Neuronal stem cell (in vitro differentiated cells): Measurements from ENCODE around the gene FRMD4B.
A peak's percentile ranks its signal among the peaks of the same experiment; 100 is the strongest.

Source experiments
- DNase-seq: peaks from one replicate; pipeline ENCODE4 v3.0.0-alpha.2; 2013; ENCODE audit warnings: low spot score
- H2AFZ ChIP-seq: one replicate; pipeline ENCODE4 v1.6.1; 2013; ENCODE audit warnings: mild to moderate bottlenecking, low read length, inconsistent platforms
- H2AK5ac ChIP-seq: 2 replicates; pipeline ENCODE4 v1.6.1; 2013; ENCODE audit warnings: low read depth, mild to moderate bottlenecking, inconsistent platforms, low read length, moderate library complexity, mixed read lengths
- H2BK120ac ChIP-seq: 2 replicates; pipeline ENCODE4 v1.6.1; 2013; ENCODE audit warnings: low read depth, mild to moderate bottlenecking, inconsistent platforms, low read length, moderate library complexity, mixed read lengths
- H2BK12ac ChIP-seq: one replicate; pipeline ENCODE4 v1.6.1; 2013; ENCODE audit warnings: low read length, inconsistent platforms
- H2BK15ac ChIP-seq: 2 replicates; pipeline ENCODE4 v1.6.1; 2013; ENCODE audit warnings: mild to moderate bottlenecking, low read length, inconsistent platforms, mixed read lengths
- H2BK5ac ChIP-seq: one replicate; pipeline ENCODE4 v1.6.1; 2013; ENCODE audit warnings: inconsistent platforms, mild to moderate bottlenecking, low read length, moderate library complexity
- H3K14ac ChIP-seq: one replicate; pipeline ENCODE4 v1.6.1; 2013; ENCODE audit warnings: low read length, inconsistent platforms
- H3K18ac ChIP-seq: 2 replicates; pipeline ENCODE4 v1.6.1; 2013; ENCODE audit warnings: low read length, inconsistent platforms
- H3K23ac ChIP-seq: 2 replicates; pipeline ENCODE4 v1.6.1; 2013; ENCODE audit warnings: low read depth, mild to moderate bottlenecking, mixed read lengths, low read length, inconsistent platforms; ENCODE audit not compliant: poor library complexity
- H3K27ac ChIP-seq: replicated peaks from 3 replicates; pipeline ENCODE4 v1.5.1; 2013; ENCODE audit warnings: low read length, inconsistent platforms
- H3K27me3 ChIP-seq, 3 experiments: 2 replicates each; pipeline ENCODE4 v1.6.1; 2013; ENCODE audit warnings: low read length in 3 of 3, mild to moderate bottlenecking in 2 of 3, inconsistent platforms in 1 of 3, low read depth in 1 of 3, mixed read lengths in 1 of 3, moderate library complexity in 1 of 3; ENCODE audit not compliant: control insufficient read depth in 3 of 3, insufficient read depth in 3 of 3
- H3K36me3 ChIP-seq, 2 donors: replicated peaks in 1 of 2; 2 replicates each; pipeline ENCODE4 v1.6.1; 2013; ENCODE audit warnings: low read length in 2 of 2; ENCODE audit not compliant: control insufficient read depth in 2 of 2, insufficient read depth in 2 of 2
- H3K4ac ChIP-seq: 2 replicates; pipeline ENCODE4 v1.6.1; 2013; ENCODE audit warnings: inconsistent platforms, mild to moderate bottlenecking, low read length, moderate library complexity
- H3K4me1 ChIP-seq, 2 donors: 1 replicate in 1 of 2; 2 replicates in 1 of 2; pipeline ENCODE4 v1.6.1; 2013; ENCODE audit warnings: low read length in 2 of 2, low read depth in 1 of 2; ENCODE audit not compliant: control insufficient read depth in 2 of 2, insufficient read depth in 1 of 2
- H3K4me2 ChIP-seq: one replicate; pipeline ENCODE4 v1.6.1; 2013; ENCODE audit warnings: mild to moderate bottlenecking, low read length, inconsistent platforms; ENCODE audit not compliant: insufficient read depth, poor library complexity, severe bottlenecking
- H3K4me3 ChIP-seq, 2 donors: 2 replicates each; pipeline ENCODE4 v1.5.1; 2013; ENCODE audit warnings: low read length in 2 of 2, mild to moderate bottlenecking in 2 of 2, inconsistent platforms in 1 of 2, moderate library complexity in 1 of 2
- H3K79me1 ChIP-seq: one replicate; pipeline ENCODE4 v1.6.1; 2013; ENCODE audit warnings: low read depth, mild to moderate bottlenecking, inconsistent platforms, low read length, moderate library complexity
- H3K9ac ChIP-seq: one replicate; pipeline ENCODE4 v1.6.1; 2013; ENCODE audit warnings: mild to moderate bottlenecking, low read depth, low read length, inconsistent platforms; ENCODE audit not compliant: poor library complexity
- H3K9me3 ChIP-seq, 2 donors: replicated peaks in 1 of 2; 2 replicates each; pipeline versions ENCODE3 to v1.6.1; 2013; ENCODE audit warnings: low read length in 2 of 2, mild to moderate bottlenecking in 2 of 2, inconsistent platforms in 1 of 2, low read depth in 1 of 2, mixed read lengths in 1 of 2, moderate library complexity in 1 of 2; ENCODE audit not compliant: control insufficient read depth in 2 of 2, insufficient read depth in 1 of 2
- H4K8ac ChIP-seq: one replicate; pipeline ENCODE4 v1.6.1; 2013; ENCODE audit warnings: low read depth, mild to moderate bottlenecking, inconsistent platforms, low read length, moderate library complexity
- H4K91ac ChIP-seq: one replicate; pipeline ENCODE4 v1.6.1; 2013; ENCODE audit warnings: low read length, low read depth, mild to moderate bottlenecking, inconsistent platforms; ENCODE audit not compliant: poor library complexity
- WGBS, 2 donors: extraction: QIAGEN DNeasy Blood & Tissue Kit; methylation state at CpG; one replicate each; pipeline ENCODE4 v1.1.7; 2013; ENCODE audit warnings: missing lambda C conversion rate in 2 of 2, mixed read lengths in 1 of 2; ENCODE audit not compliant: insufficient read length in 2 of 2, insufficient replicate concordance in 1 of 2; ENCODE audit errors: extremely low coverage in 2 of 2; 5-methylcytosine and 5-hydroxymethylcytosine counted together

The FRMD4B gene

DNA sequence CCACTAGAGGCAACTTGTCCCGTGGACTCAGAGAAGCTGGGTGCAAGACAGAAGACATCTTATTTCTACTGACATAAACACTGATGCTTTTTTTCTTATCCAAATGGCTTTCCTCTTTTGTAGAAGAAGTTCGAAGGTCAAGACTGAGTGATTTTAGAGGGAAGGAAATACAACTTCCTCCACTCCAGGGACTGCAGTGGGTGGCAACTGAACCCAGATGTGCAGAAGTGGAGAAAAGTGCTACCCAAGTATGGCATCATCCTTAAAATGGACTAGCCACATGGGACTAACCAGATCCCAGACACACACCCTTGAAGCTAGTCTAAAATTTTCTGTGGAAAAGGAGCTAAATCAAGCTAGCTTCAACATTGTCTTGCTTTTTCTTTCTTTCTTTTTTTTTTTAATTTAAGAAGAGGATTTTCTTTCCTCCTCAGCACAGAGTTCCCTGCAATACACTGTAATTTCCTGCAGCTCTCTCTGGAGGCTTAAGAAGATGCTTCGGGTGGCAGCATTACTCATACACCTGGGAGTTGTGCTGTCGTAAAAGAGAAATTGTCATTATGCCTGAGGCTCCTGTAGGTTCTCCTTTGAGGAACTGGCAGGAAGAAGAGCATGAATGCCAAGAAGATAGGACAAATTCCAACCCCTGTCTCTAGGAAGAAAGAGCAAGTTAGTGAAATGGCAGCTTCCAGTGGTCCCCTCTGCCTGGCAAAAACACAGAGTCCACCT is 3.8 kb upstream of the FRMD4B start:
- no CpG with 5 or more reads among the region's 4 CpGs for WGBS, 2 donors
- peaks cover 0 to 46% (median 13%) of the 10 kb centered on the region in 3 experiments for H3K27me3 ChIP-seq
- peaks cover 3% of the 10 kb centered on the region for H3K79me1 ChIP-seq
- no peak overlapping the region for H3K18ac ChIP-seq
- H3K36me3 ChIP-seq: no peaks in the 10 kb centered on the region
- no peak overlapping the region for H2BK120ac ChIP-seq
- H3K4ac ChIP-seq: no peak overlapping the region
- no peak overlapping the region for H2AK5ac ChIP-seq
- no peak overlapping the region for H3K9ac ChIP-seq
- H2AFZ ChIP-seq: no peak overlapping the region
- H3K27ac ChIP-seq: no peak overlapping the region
- no peak for DNase-seq
- H3K14ac ChIP-seq: no peak overlapping the region
- H4K8ac ChIP-seq: no peak overlapping the region
- H3K9me3 ChIP-seq: peaks cover 0 to 3% of the 10 kb centered on the region in 2 donors
- H2BK15ac ChIP-seq: no peak overlapping the region
- peaks cover 4 to 11% of the 10 kb centered on the region in 2 donors for H3K4me1 ChIP-seq
- H2BK12ac ChIP-seq: no peak overlapping the region
- H2BK5ac ChIP-seq: no peak overlapping the region
- no peak overlapping the region for H3K4me2 ChIP-seq
- no peak overlapping the region for H3K4me3 ChIP-seq
- H4K91ac ChIP-seq: no peak overlapping the region
- H3K23ac ChIP-seq: no peak overlapping the region

DNA sequence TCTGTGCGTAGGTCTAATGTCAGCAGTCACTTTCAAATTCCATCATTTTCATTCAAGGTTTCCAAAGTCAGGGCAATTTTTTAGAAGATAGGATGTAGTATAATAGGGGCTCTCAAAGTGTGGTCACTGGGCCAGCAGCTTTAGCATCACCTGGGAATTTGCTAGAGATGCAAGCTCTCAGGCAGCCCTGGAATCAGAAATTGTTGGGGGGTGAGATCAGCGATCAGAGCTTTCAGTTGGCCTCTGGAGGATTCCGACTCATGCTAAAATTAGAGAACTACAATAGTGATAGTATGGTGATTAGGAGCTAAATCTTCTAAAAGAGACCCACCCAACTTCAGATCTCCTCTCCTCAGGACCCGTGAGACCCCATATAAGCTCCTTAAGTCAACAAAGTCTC is 2.4 kb upstream of the FRMD4B start:
- Histone ChIP-seq H3K27ac (no peak overlapping the region), H4K8ac (no peak overlapping the region), H4K91ac (no peak overlapping the region), H2BK15ac (no peak overlapping the region), H3K9ac (no peak overlapping the region), H3K14ac (no peak overlapping the region), H3K4me2 (no peak overlapping the region), H3K36me3 (no peaks in the 10 kb centered on the region), H2AK5ac (no peak overlapping the region), H3K4me3 (no peak overlapping the region), H3K18ac (no peak overlapping the region), H3K9me3 (no peaks in the 10 kb centered on the region), H3K23ac (no peak overlapping the region), H2BK12ac (no peak overlapping the region), H2AFZ (no peak overlapping the region), H2BK5ac (no peak overlapping the region), H3K4me1 (peaks cover 4 to 11% of the 10 kb centered on the region in 2 donors), H3K4ac (no peak overlapping the region), H2BK120ac (no peak overlapping the region), H3K79me1 (peaks cover 3% of the 10 kb centered on the region), H3K27me3 (peaks cover 0 to 59% (median 13%) of the 10 kb centered on the region in 3 experiments)
- DNase-seq: no peak
- WGBS, 2 donors: no CpG with 5 or more reads among the region's 4 CpGs

DNA sequence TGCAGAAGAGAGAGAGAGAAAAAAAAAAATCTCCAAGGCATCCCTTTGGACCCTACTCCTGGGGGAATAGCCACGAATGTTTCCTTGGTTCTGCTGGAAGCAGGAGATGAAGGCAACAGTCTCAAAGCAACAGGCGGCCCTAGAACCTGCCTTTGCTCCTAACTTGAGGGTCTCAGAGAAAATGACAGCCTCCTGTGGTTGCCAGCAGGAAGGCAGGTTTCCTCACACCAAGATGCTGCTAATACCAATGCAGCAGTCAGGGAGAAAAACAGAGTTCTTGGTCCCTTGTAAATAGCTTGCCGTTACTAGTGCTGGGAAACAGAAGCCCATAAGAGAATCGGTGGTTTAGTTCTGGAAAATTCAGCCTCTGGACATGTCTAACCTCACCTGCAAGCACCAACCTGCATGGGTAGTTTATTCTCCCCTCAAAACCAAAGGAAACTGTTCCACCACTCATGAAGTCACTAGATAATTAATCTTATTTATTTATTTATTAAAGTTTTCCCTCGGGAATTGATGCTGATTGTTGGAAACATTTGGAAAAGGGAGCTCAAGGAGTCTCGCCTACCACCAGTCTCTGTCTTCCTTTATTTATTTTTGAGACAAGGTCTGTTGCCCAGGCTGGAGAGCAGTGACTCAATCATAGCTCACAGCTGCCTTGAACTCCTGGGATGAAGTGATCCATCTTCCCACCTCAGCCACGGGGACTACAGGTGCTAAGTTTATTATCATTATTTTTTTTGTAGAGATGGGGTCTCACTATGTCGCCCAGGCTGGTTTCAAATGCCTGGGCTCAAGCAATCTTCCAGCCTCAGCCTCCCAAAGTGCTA is 883 bp upstream of the FRMD4B start:
- no peaks in the 10 kb centered on the region for H3K36me3 ChIP-seq
- H4K91ac ChIP-seq: no peak overlapping the region
- no peak overlapping the region for H2BK15ac ChIP-seq
- H3K9ac ChIP-seq: no peak overlapping the region
- H3K18ac ChIP-seq: no peak overlapping the region
- H2BK5ac ChIP-seq: no peak overlapping the region
- H3K4me2 ChIP-seq: no peak overlapping the region
- no peak for DNase-seq
- WGBS, 2 donors: no CpG with 5 or more reads among the region's 8 CpGs
- H2BK120ac ChIP-seq: no peak overlapping the region
- H3K79me1 ChIP-seq: peaks cover 3% of the 10 kb centered on the region
- peaks cover 4 to 7% of the 10 kb centered on the region in 2 donors for H3K4me1 ChIP-seq
- H3K9me3 ChIP-seq: no peaks in the 10 kb centered on the region
- H2AK5ac ChIP-seq: no peak overlapping the region
- H3K4me3 ChIP-seq: no peak overlapping the region
- no peak overlapping the region for H3K23ac ChIP-seq
- no peak overlapping the region for H2BK12ac ChIP-seq
- H3K27ac ChIP-seq: no peak overlapping the region
- no peak overlapping the region for H3K14ac ChIP-seq
- H4K8ac ChIP-seq: no peak overlapping the region
- no peak overlapping the region for H3K4ac ChIP-seq
- peak overlapping the region; percentile 84 for H2AFZ ChIP-seq
- peaks cover 0 to 64% (median 13%) of the 10 kb centered on the region in 3 experiments for H3K27me3 ChIP-seq

DNA sequence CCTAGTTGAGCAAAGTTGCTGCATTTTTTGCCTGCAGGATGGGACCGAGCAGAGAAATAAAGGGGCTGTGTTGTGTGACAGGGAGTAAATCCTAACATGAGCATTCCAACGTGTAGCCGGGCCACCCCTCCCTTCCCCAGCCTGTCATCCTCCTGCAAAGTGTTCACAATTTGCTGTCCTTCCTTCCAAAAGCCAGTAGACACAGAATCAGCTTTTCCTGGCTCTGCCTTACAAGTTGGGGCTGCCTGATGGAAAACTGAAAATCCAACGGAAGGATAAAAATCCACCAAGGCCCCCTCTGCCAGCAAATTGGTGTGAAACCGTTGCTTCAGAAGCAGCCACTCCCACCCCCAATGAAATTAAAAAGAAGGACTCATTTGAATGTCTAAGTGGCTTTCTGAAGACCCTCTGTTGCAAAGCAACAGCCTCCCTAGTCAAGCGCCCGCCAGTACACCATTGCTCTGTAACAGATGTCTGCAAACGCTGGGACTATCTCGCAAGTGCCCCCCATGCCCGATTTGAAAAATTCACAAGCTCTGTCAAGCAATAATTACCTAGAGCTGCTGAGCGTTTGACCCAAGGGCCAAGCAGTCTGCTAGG is 665 bp downstream of the FRMD4B start:
- no peak for DNase-seq
- no peak overlapping the region for H4K91ac ChIP-seq

More for the DNA sequence above, 665 bp downstream of the FRMD4B start:
- Histone ChIP-seq H2BK15ac (no peak overlapping the region), H3K4me1 (peaks cover 4 to 7% of the 10 kb centered on the region in 2 donors), H2BK12ac (no peak overlapping the region), H2BK5ac (peak overlapping the region; percentile 25), H3K4me2 (peak overlapping the region; percentile 92), H2AFZ (peak overlapping the region; percentile 84), H2BK120ac (no peak overlapping the region), H3K4me3 (peak overlapping the region in 1 of 2 donors; percentile 75), H4K8ac (no peak overlapping the region), H3K79me1 (peaks cover 3% of the 10 kb centered on the region), H3K23ac (peak overlapping the region; percentile 94), H3K9me3 (no peaks in the 10 kb centered on the region), H3K4ac (no peak overlapping the region), H3K18ac (peak overlapping the region; percentile 94), H2AK5ac (no peak overlapping the region), H3K36me3 (no peaks in the 10 kb centered on the region), H3K9ac (no peak overlapping the region), H3K14ac (no peak overlapping the region), H3K27ac (no peak overlapping the region), H3K27me3 (peaks cover 0 to 65% (median 13%) of the 10 kb centered on the region in 3 experiments)
- WGBS, 2 donors: no CpG with 5 or more reads among the region's 11 CpGs
